Neural progenitor cell (in vitro differentiated cells): ENCODE measurements around the gene ELMO1. TPM values are rescaled to one million over a fixed set of nuclear protein-coding genes. Genes with fewer than 3 reads are reported as not detected.

Experiments used
- DNase-seq: peaks from one replicate; pipeline ENCODE4 v3.0.0-alpha.2; 2016; ENCODE audit warnings: low spot score
- H2AFZ ChIP-seq: fragments of 200-600 bp; sonication (generic); replicated peaks from 2 replicates; pipeline ENCODE4 v1.6.1; 2016; ENCODE audit warnings: antibody characterized with exemption
- H3F3A ChIP-seq: fragments of 200-600 bp; sonication (generic); 2 replicates; pipeline ENCODE4 v1.6.1; 2016; ENCODE audit warnings: antibody characterized with exemption, low read depth
- H3K27ac ChIP-seq: fragments of 200-600 bp; sonication (generic); 2 replicates; pipeline ENCODE4 v1.5.1; 2016; ENCODE audit warnings: mild to moderate bottlenecking
- H3K27me3 ChIP-seq: fragments of 200-600 bp; sonication (generic); 2 replicates; pipeline ENCODE4 v1.6.1; 2016; ENCODE audit warnings: mild to moderate bottlenecking, moderate library complexity
- H3K36me3 ChIP-seq: fragments of 200-600 bp; sonication (generic); 2 replicates; pipeline ENCODE4 v1.5.1; 2016
- H3K4me1 ChIP-seq: fragments of 200-600 bp; sonication (generic); 2 replicates; pipeline ENCODE4 v1.6.1; 2016; ENCODE audit warnings: mixed run types
- H3K4me2 ChIP-seq: fragments of 200-600 bp; sonication (generic); 2 replicates; pipeline ENCODE4 v1.6.1; 2016
- H3K4me3 ChIP-seq: fragments of 200-600 bp; sonication (generic); 2 replicates; pipeline ENCODE4 v1.5.1; 2016
- H3K79me2 ChIP-seq: fragments of 200-600 bp; sonication (generic); 2 replicates; pipeline ENCODE4 v1.6.1; 2016; ENCODE audit warnings: low read depth
- H3K9ac ChIP-seq: fragments of 200-600 bp; sonication (generic); 2 replicates; pipeline ENCODE4 v1.6.1; 2016
- H3K9me3 ChIP-seq: fragments of 200-600 bp; sonication (generic); 2 replicates; pipeline ENCODE4 v1.5.1; 2016; ENCODE audit warnings: low read depth
- H4K20me1 ChIP-seq: fragments of 200-600 bp; sonication (generic); 2 replicates; pipeline ENCODE4 v1.6.1; 2016; ENCODE audit warnings: low read depth
- H3K27ac Mint-ChIP-seq: 3 replicates; pipeline ENCODE4 v1.8.0; 2021; ENCODE audit warnings: mixed read lengths
- H3K27me3 Mint-ChIP-seq: 2 replicates; pipeline ENCODE4 v1.8.0; 2022; ENCODE audit warnings: low read depth, mild to moderate bottlenecking, inconsistent platforms, moderate library complexity, mixed read lengths; ENCODE audit not compliant: insufficient read depth
- H3K36me3 Mint-ChIP-seq: 3 replicates; pipeline ENCODE4 v1.8.0; 2021; ENCODE audit warnings: mixed read lengths
- H3K4me1 Mint-ChIP-seq: 3 replicates; pipeline ENCODE4 v1.8.0; 2021; ENCODE audit warnings: mixed read lengths
- H3K4me3 Mint-ChIP-seq: 3 replicates; pipeline ENCODE4 v1.8.0; 2021; ENCODE audit warnings: mild to moderate bottlenecking, moderate library complexity, mixed read lengths
- H3K9me3 Mint-ChIP-seq: 3 replicates; pipeline ENCODE4 v1.8.0; 2020; ENCODE audit warnings: mixed read lengths
- EZH2 ChIP-seq: fragments of 200-600 bp; sonication (generic); IDR thresholded peaks from 2 replicates; pipeline ENCODE4 v1.6.1; 2017; ENCODE audit warnings: antibody characterized with exemption, mild to moderate bottlenecking, moderate library complexity
- EZH2phosphoT487 ChIP-seq: fragments of 200-600 bp; sonication (generic); IDR thresholded peaks from 2 replicates; pipeline ENCODE4 v1.6.1; 2017; ENCODE audit warnings: antibody characterized with exemption
- total RNA-seq: library from RNA; depleted of rRNA; stranded (reverse); fragments of >200 nt; gene quantifications from 2 replicates; pipeline ENCODE4 v1.2.3, GENCODE V29; 2015; ENCODE audit warnings: low replicate concordance
- TF ChIP-seq, protein P1 (sequence below): fragments of 200-600 bp; sonication (generic); IDR thresholded peaks from 2 replicates; pipeline ENCODE4 v1.5.1; 2017; ENCODE audit warnings: antibody characterized with exemption, mild to moderate bottlenecking

The ELMO1 gene
- total RNA-seq, 1 donor from 2014 or later = 22.0 TPM

DNA sequence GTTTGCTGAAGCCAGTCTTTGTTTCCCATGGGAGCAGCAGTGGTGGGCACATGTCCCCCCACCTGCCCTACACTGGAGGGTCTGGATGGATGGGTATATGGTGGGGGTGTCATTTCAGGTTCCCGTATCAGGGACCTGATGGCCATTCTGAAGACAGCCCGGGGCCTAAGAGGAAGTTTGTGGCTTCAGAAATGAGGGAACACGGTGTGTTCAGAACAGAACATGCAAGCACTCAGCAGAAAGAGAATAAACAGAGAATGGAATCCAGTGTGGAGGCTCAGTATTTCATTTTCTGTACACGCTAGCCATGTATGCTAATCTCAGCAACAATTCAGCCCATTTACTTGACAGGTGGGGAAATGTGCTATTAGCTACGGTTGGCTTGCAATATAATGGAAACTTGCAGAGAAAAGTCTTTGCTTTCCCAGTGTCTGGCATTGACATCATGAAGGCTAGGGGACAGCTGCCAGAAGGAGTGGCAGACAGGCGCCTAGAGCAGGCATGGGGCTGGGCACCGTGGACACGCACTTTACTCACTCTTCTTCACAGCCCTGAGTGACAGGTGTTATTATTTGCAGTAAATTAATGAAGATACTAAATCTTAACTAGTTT, 98.6 kb downstream of the ELMO1 start:
- peaks cover 2% of the 10 kb centered on the region for H3K9me3 Mint-ChIP-seq
- Histone ChIP-seq H3K79me2 (no peaks in the 10 kb centered on the region), H2AFZ (no peak overlapping the region), H3F3A (peaks cover 5% of the 10 kb centered on the region), H4K20me1 (peaks cover 4% of the 10 kb centered on the region), H3K4me1 (peaks cover 27% of the 10 kb centered on the region), H3K27ac (no peak overlapping the region), H3K36me3 (no peaks in the 10 kb centered on the region), H3K4me3 (no peak overlapping the region), H3K4me2 (no peak overlapping the region), H3K9ac (no peak overlapping the region), H3K9me3 (no peaks in the 10 kb centered on the region), H3K27me3 (no peaks in the 10 kb centered on the region)
- H3K4me3 Mint-ChIP-seq = no peak overlapping the region
- no peaks in the 10 kb centered on the region for H3K36me3 Mint-ChIP-seq
- peaks cover 13% of the 10 kb centered on the region for H3K4me1 Mint-ChIP-seq
- no peak for DNase-seq
- TF ChIP-seq, protein P1, sequence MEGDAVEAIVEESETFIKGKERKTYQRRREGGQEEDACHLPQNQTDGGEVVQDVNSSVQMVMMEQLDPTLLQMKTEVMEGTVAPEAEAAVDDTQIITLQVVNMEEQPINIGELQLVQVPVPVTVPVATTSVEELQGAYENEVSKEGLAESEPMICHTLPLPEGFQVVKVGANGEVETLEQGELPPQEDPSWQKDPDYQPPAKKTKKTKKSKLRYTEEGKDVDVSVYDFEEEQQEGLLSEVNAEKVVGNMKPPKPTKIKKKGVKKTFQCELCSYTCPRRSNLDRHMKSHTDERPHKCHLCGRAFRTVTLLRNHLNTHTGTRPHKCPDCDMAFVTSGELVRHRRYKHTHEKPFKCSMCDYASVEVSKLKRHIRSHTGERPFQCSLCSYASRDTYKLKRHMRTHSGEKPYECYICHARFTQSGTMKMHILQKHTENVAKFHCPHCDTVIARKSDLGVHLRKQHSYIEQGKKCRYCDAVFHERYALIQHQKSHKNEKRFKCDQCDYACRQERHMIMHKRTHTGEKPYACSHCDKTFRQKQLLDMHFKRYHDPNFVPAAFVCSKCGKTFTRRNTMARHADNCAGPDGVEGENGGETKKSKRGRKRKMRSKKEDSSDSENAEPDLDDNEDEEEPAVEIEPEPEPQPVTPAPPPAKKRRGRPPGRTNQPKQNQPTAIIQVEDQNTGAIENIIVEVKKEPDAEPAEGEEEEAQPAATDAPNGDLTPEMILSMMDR = no peak
- peak overlapping the region; percentile 8 for H3K27ac Mint-ChIP-seq
- H3K27me3 Mint-ChIP-seq = peaks cover under 1% of the 10 kb centered on the region

GRCh38 chr7:37348982-37349381, 99.7 kb downstream of the ELMO1 start:
- H3K4me2 ChIP-seq = no peak overlapping the region
- Mint-ChIP-seq H3K4me1 (peaks cover 9% of the 10 kb centered on the region), H3K9me3 (peaks cover 2% of the 10 kb centered on the region), H3K27ac (no peak overlapping the region), H3K36me3 (no peaks in the 10 kb centered on the region), H3K4me3 (no peak overlapping the region), H3K27me3 (peaks cover 2% of the 10 kb centered on the region)
- no peak overlapping the region for H3K27ac ChIP-seq
- DNase-seq = no peak
- no peaks in the 10 kb centered on the region for H3K27me3 ChIP-seq
- peaks cover 6% of the 10 kb centered on the region for H4K20me1 ChIP-seq
- no peaks in the 10 kb centered on the region for H3K79me2 ChIP-seq
- H3F3A ChIP-seq = peaks cover 15% of the 10 kb centered on the region
- H3K9ac ChIP-seq = no peak overlapping the region
- no peak overlapping the region for H2AFZ ChIP-seq
- H3K4me1 ChIP-seq = peaks cover 31% of the 10 kb centered on the region
- TF ChIP-seq, protein P1 = no peak
- no peak for TF ChIP-seq EZH2phosphoT487
- TF ChIP-seq EZH2 = no peak
- H3K36me3 ChIP-seq = no peaks in the 10 kb centered on the region
- H3K9me3 ChIP-seq = no peaks in the 10 kb centered on the region
- no peak overlapping the region for H3K4me3 ChIP-seq

- Histone ChIP-seq H3K9me3 (no peaks in the 10 kb centered on the region), H3K79me2 (no peaks in the 10 kb centered on the region), H3K4me2 (no peak overlapping the region), H3F3A (peaks cover 15% of the 10 kb centered on the region), H3K4me3 (no peak overlapping the region), H3K9ac (no peak overlapping the region), H4K20me1 (peaks cover 6% of the 10 kb centered on the region), H3K27me3 (no peaks in the 10 kb centered on the region), H3K4me1 (peaks cover 31% of the 10 kb centered on the region), H3K36me3 (no peaks in the 10 kb centered on the region), H2AFZ (no peak overlapping the region), H3K27ac (no peak overlapping the region)
- TF ChIP-seq, protein P1 = no peak
- no peak for TF ChIP-seq EZH2
- TF ChIP-seq EZH2phosphoT487 = no peak
- H3K4me3 Mint-ChIP-seq = no peak overlapping the region
- H3K9me3 Mint-ChIP-seq = peaks cover 2% of the 10 kb centered on the region
- DNase-seq = peak; percentile 28
- H3K36me3 Mint-ChIP-seq = no peaks in the 10 kb centered on the region
- no peak overlapping the region for H3K27ac Mint-ChIP-seq
- peaks cover 8% of the 10 kb centered on the region for H3K4me1 Mint-ChIP-seq
- H3K27me3 Mint-ChIP-seq = peaks cover 5% of the 10 kb centered on the region
These were observed 101.9 kb downstream of the ELMO1 start for GRCh38 chr7:37346761-37347160.
